OCI-M2 (cell line): Measurements from ENCODE around the gene ACTN3.
"Not testable (repeated sequence)": the region's sequence is repeated elsewhere in the genome, so short reads cannot be mapped to it uniquely, and the experiment has no call there.

Experiments
- DNase-seq: peaks from one replicate; lab custom pipeline; 2025; ENCODE audit not compliant: unreplicated experiment; lab: John Stamatoyannopoulos, UW

Gene ACTN3

GRCh38 chr11:66544952-66545351 lies 1.8 kb upstream of the ACTN3 start:
- DNase-seq, result not testable (repeated sequence)

- DNase-seq, result peak; percentile 79
Measured at GRCh38 chr11:66545701-66546367, 869 bp upstream of the ACTN3 start, which contains the start of gene ZDHHC24. ZDHHC24 (minus strand) TSS chr11:66546048; CDS start chr11:66546003, 45 bp downstream.

- DNase-seq, result no peak
Measured at GRCh38 chr11:66546966-66547661, 411 bp downstream of the ACTN3 start.

GRCh38 chr11:66547662-66548009 lies 933 bp downstream of the ACTN3 start:
- DNase-seq, result no peak

- no peak for DNase-seq
Measured at GRCh38 chr11:66548041-66548440, 1.3 kb downstream of the ACTN3 start.

- DNase-seq, result no peak
Measured at GRCh38 chr11:66548774-66549630, 2.3 kb downstream of the ACTN3 start.

GRCh38 chr11:66549696-66550095 lies 3.0 kb downstream of the ACTN3 start:
- no peak for DNase-seq

- DNase-seq, result no peak
Measured at GRCh38 chr11:66550887-66551286, 4.2 kb downstream of the ACTN3 start.

GRCh38 chr11:66554602-66555001 lies 7.9 kb downstream of the ACTN3 start:
- DNase-seq, result no peak

GRCh38 chr11:66555416-66555815 lies 8.7 kb downstream of the ACTN3 start:
- DNase-seq, result no peak

GRCh38 chr11:66556086-66556485 lies 9.4 kb downstream of the ACTN3 start:
- no peak for DNase-seq

GRCh38 chr11:66557733-66558326 lies 11.1 kb downstream of the ACTN3 start:
- no peak for DNase-seq

- DNase-seq, result no peak
Measured at GRCh38 chr11:66559142-66559865, 12.6 kb downstream of the ACTN3 start.

- DNase-seq, result no peak
Measured at GRCh38 chr11:66559866-66560676, 13.4 kb downstream of the ACTN3 start.

GRCh38 chr11:66561178-66561974 lies 14.7 kb downstream of the ACTN3 start:
- DNase-seq, result no peak

GRCh38 chr11:66561975-66562248 lies 15.2 kb downstream of the ACTN3 start:
- DNase-seq, result no peak

- no peak for DNase-seq
Measured at GRCh38 chr11:66562275-66562674, 15.6 kb downstream of the ACTN3 start.

GRCh38 chr11:66562907-66563583 lies 16.3 kb downstream of the ACTN3 start:
- DNase-seq, result no peak

- no peak for DNase-seq
Measured at GRCh38 chr11:66563832-66564231, 17.1 kb downstream of the ACTN3 start.
